DND-41 (cell line): ENCODE data around the gene FRMD8.

Experiments used
- ATAC-seq: fragments of 200-7000 bp; cut with Tn5 transposase; 3 replicates; pipeline ENCODE4 v1.9.1; 2021; ENCODE audit warnings: low read depth; ENCODE audit not compliant: insufficient read depth
- DNase-seq: peaks from one replicate; pipeline ENCODE4 v3.0.0-alpha.2; 2020
- H2AFZ ChIP-seq: 2 replicates; pipeline ENCODE4 v1.6.0; 2012; ENCODE audit warnings: low read depth, low read length
- H3K27ac ChIP-seq: 2 replicates; pipeline ENCODE4 v1.5.1; 2012; ENCODE audit warnings: low read length, inconsistent platforms
- H3K27me3 ChIP-seq: fragments of 200-600 bp; sonication (generic); 2 replicates; pipeline ENCODE4 v1.6.0; 2012; ENCODE audit warnings: low read length, mild to moderate bottlenecking, inconsistent platforms; ENCODE audit not compliant: insufficient read depth, poor library complexity
- H3K36me3 ChIP-seq: 2 replicates; pipeline ENCODE4 v1.5.1; 2012; ENCODE audit warnings: low read length, inconsistent platforms; ENCODE audit not compliant: insufficient read depth
- H3K4me1 ChIP-seq: 2 replicates; pipeline ENCODE4 v1.5.1; 2012; ENCODE audit warnings: mild to moderate bottlenecking, low read length; ENCODE audit not compliant: insufficient read depth
- H3K4me2 ChIP-seq: 2 replicates; pipeline ENCODE4 v1.6.0; 2012; ENCODE audit warnings: mild to moderate bottlenecking, moderate library complexity, low read length, inconsistent platforms; ENCODE audit not compliant: insufficient read depth
- H3K4me3 ChIP-seq, 2 experiments: fragments of 200-600 bp in 1 of 2; shearing (Covaris generic) in 1 of 2; 2 replicates each; pipeline ENCODE4 v1.5.1; 2012 to 2016; ENCODE audit warnings: inconsistent platforms in 2 of 2, low read length in 2 of 2, mild to moderate bottlenecking in 2 of 2, low read depth in 1 of 2, moderate library complexity in 1 of 2
- H3K79me2 ChIP-seq: 2 replicates; pipeline ENCODE4 v1.6.0; 2012; ENCODE audit warnings: low read length, inconsistent platforms; ENCODE audit not compliant: insufficient read depth
- H3K9ac ChIP-seq: 2 replicates; pipeline ENCODE4 v1.6.0; 2012; ENCODE audit warnings: low read depth, mild to moderate bottlenecking, inconsistent platforms, low read length, moderate library complexity
- H3K9me3 ChIP-seq: 2 replicates; pipeline ENCODE4 v1.5.1; 2012; ENCODE audit warnings: low read length, moderate library complexity, mild to moderate bottlenecking, inconsistent platforms; ENCODE audit not compliant: insufficient read depth, severe bottlenecking
- H4K20me1 ChIP-seq: 2 replicates; pipeline ENCODE4 v1.6.0; 2012; ENCODE audit warnings: low read length; ENCODE audit not compliant: insufficient read depth
- EZH2 ChIP-seq: IDR thresholded peaks from 3 replicates; pipeline ENCODE4 v1.6.1; 2012; ENCODE audit warnings: borderline replicate concordance, low read depth, mild to moderate bottlenecking, moderate library complexity, low read length, inconsistent platforms; ENCODE audit not compliant: severe bottlenecking
- TF ChIP-seq, protein P1 (sequence below): IDR thresholded peaks from 2 replicates; pipeline ENCODE4 v1.5.1; 2012; ENCODE audit warnings: borderline replicate concordance, low read length, moderate library complexity, mild to moderate bottlenecking; ENCODE audit not compliant: poor library complexity, severe bottlenecking; ENCODE audit errors: extremely low read depth

Gene FRMD8

DNA sequence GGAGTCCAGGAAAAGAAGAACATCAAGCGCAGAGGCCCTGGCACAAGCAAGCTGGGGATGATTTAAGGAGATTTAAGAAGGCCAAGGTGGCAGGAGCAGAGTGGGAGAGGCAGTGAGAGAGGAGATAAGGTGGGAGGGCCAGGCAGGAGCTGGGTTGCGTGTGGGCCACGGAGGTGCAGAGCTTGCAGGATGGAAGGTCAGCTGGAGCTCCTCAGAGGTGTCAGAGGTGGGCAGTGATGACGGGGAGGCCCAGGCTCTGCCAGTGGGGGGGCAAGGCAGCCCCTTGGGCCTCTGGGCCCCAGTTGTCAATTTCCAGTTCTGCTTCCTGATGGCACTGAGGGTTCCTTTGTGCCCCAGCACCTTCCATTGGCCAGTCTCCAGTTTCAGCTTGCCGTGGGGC, 6.5 kb downstream of the FRMD8 start:
- Histone ChIP-seq H3K9ac (no peak overlapping the region), H3K4me3 (no peak overlapping the region), H3K4me1 (peaks cover 23% of the 10 kb centered on the region), H3K27me3 (no peaks in the 10 kb centered on the region), H3K4me2 (no peak overlapping the region), H3K36me3 (peaks cover 82% of the 10 kb centered on the region), H2AFZ (no peak overlapping the region), H4K20me1 (peaks cover 26% of the 10 kb centered on the region), H3K27ac (no peak overlapping the region), H3K9me3 (no peaks in the 10 kb centered on the region), H3K79me2 (peaks cover 57% of the 10 kb centered on the region)
- ATAC-seq (no peak), DNase-seq (no peak)
- no peak for TF ChIP-seq EZH2
- TF ChIP-seq, protein P1, sequence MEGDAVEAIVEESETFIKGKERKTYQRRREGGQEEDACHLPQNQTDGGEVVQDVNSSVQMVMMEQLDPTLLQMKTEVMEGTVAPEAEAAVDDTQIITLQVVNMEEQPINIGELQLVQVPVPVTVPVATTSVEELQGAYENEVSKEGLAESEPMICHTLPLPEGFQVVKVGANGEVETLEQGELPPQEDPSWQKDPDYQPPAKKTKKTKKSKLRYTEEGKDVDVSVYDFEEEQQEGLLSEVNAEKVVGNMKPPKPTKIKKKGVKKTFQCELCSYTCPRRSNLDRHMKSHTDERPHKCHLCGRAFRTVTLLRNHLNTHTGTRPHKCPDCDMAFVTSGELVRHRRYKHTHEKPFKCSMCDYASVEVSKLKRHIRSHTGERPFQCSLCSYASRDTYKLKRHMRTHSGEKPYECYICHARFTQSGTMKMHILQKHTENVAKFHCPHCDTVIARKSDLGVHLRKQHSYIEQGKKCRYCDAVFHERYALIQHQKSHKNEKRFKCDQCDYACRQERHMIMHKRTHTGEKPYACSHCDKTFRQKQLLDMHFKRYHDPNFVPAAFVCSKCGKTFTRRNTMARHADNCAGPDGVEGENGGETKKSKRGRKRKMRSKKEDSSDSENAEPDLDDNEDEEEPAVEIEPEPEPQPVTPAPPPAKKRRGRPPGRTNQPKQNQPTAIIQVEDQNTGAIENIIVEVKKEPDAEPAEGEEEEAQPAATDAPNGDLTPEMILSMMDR = no peak

DNA sequence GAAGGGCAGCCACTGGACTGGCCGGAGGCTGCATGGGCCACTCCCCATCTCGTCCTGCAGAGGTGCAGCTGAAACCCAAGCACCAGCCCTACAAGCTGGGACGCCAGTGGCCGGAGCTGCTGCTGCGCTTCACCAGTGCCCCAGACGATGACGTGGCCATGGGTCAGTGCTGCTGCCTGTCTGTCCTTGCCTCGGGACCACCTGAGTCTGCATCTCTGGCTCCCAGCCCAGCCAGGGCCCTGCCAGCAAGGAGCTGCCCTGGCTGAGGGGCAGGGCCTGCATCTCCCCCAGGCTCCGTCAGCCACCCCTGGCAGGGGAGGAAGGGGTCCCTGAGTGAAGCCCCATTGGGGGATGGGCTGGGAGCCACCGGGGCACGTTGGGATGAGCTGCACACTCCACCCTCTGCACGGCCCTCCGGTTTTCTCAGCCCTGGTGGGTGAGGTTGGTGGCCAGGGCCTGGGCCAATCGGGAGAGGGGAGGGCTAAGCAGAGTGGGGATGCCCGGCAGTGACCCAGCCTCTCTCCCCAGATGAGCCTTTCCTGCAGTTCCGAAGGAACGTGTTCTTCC, 7.2 kb downstream of the FRMD8 start:
- no peak overlapping the region for H3K9ac ChIP-seq
- no peak overlapping the region for H3K4me2 ChIP-seq
- no peak overlapping the region for H3K27ac ChIP-seq
- H2AFZ ChIP-seq = no peak overlapping the region
- peaks cover 16% of the 10 kb centered on the region for H3K4me1 ChIP-seq
- peaks cover 50% of the 10 kb centered on the region for H3K79me2 ChIP-seq
- no peaks in the 10 kb centered on the region for H3K9me3 ChIP-seq
- peaks cover 84% of the 10 kb centered on the region for H3K36me3 ChIP-seq
- H3K4me3 ChIP-seq = no peak overlapping the region
- ATAC-seq (no peak), DNase-seq (no peak)
- TF ChIP-seq EZH2 = no peak
- TF ChIP-seq, protein P1 = no peak
- no peaks in the 10 kb centered on the region for H3K27me3 ChIP-seq
- peaks cover 26% of the 10 kb centered on the region for H4K20me1 ChIP-seq

DNA sequence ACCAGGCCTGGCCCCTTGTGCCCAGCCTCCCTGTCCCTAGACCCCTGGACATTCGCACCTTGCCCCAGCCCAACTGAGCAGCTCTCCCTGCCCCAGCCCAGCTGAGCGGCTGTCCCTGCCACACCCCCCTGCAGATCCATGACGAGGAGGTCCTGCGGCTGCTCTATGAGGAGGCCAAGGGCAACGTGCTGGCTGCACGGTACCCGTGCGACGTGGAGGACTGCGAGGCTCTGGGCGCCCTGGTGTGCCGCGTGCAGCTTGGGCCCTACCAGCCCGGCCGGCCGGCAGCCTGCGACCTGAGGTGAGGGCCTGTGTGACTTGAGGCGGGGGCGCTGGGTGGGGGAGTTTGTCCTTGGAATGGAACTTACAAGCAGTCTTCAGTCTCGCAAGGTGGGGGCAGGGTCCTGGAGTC, 7.7 kb downstream of the FRMD8 start:
- no peak for TF ChIP-seq EZH2
- TF ChIP-seq, protein P1 = no peak
- no peak for ATAC-seq
- peaks cover 44% of the 10 kb centered on the region for H3K79me2 ChIP-seq

More for the DNA sequence above, 7.7 kb downstream of the FRMD8 start:
- no peak for DNase-seq
- Histone ChIP-seq H3K27ac (no peak overlapping the region), H3K4me3 (no peak overlapping the region), H3K9ac (no peak overlapping the region), H3K4me1 (peaks cover 11% of the 10 kb centered on the region), H4K20me1 (peaks cover 25% of the 10 kb centered on the region), H3K36me3 (peaks cover 80% of the 10 kb centered on the region), H3K4me2 (no peak overlapping the region), H2AFZ (no peak overlapping the region), H3K27me3 (no peaks in the 10 kb centered on the region), H3K9me3 (no peaks in the 10 kb centered on the region)
